ENCODE measurements around the gene NDUFV2.
"Not testable (repeated sequence)": the region's sequence is repeated elsewhere in the genome, so short reads cannot be mapped to it uniquely, and the experiment has no call there.

Gene NDUFV2

GRCh38 chr18:9102508-9103375 is at the start of gene NDUFV2:
NDUFV2 (plus strand) TSS chr18:9102699; CDS start chr18:9102744, 45 bp downstream.
- peak; percentile 97 to 98 for DNase-seq (ENCODE audit: low read depth in 1 of 2, low spot score in 1 of 2)

GRCh38 chr18:9053814-9054213 is 48.7 kb upstream of the NDUFV2 start:
- no peak for DNase-seq (ENCODE audit: low read depth in 1 of 2, low spot score in 1 of 2)

- DNase-seq (ENCODE audit: low read depth in 1 of 2, low spot score in 1 of 2), result no peak
These were observed 47.3 kb upstream of the NDUFV2 start for GRCh38 chr18:9055185-9055584.

GRCh38 chr18:9055626-9056025 is 46.9 kb upstream of the NDUFV2 start:
- DNase-seq (ENCODE audit: low read depth in 1 of 2, low spot score in 1 of 2), result no peak

- DNase-seq (ENCODE audit: low read depth in 1 of 2, low spot score in 1 of 2), result no peak
These were observed 44.9 kb upstream of the NDUFV2 start for GRCh38 chr18:9057646-9058045.

GRCh38 chr18:9058406-9058805 is 44.1 kb upstream of the NDUFV2 start:
- no peak for DNase-seq (ENCODE audit: low read depth in 1 of 2, low spot score in 1 of 2)

GRCh38 chr18:9062418-9062751 is 40.1 kb upstream of the NDUFV2 start:
- no peak for DNase-seq (ENCODE audit: low read depth in 1 of 2, low spot score in 1 of 2)

GRCh38 chr18:9065864-9066263 is 36.6 kb upstream of the NDUFV2 start:
- DNase-seq (ENCODE audit: low read depth in 1 of 2, low spot score in 1 of 2), result no peak

GRCh38 chr18:9066358-9066757 is 36.1 kb upstream of the NDUFV2 start:
- DNase-seq (ENCODE audit: low read depth in 1 of 2, low spot score in 1 of 2), result no peak

GRCh38 chr18:9066817-9067306 is 35.6 kb upstream of the NDUFV2 start:
- DNase-seq (ENCODE audit: low read depth in 1 of 2, low spot score in 1 of 2), result no peak

- no peak for DNase-seq (ENCODE audit: low read depth in 1 of 2, low spot score in 1 of 2)
These were observed 34.7 kb upstream of the NDUFV2 start for GRCh38 chr18:9067823-9068222.

- no peak for DNase-seq (ENCODE audit: low read depth in 1 of 2, low spot score in 1 of 2)
These were observed 34.2 kb upstream of the NDUFV2 start for GRCh38 chr18:9068346-9068745.

- no peak for DNase-seq (ENCODE audit: low read depth in 1 of 2, low spot score in 1 of 2)
These were observed 32.9 kb upstream of the NDUFV2 start for GRCh38 chr18:9069601-9070000.

GRCh38 chr18:9070212-9070611 is 32.3 kb upstream of the NDUFV2 start:
- DNase-seq (ENCODE audit: low read depth in 1 of 2, low spot score in 1 of 2), result no peak

- no peak for DNase-seq (ENCODE audit: low read depth in 1 of 2, low spot score in 1 of 2)
These were observed 22.5 kb upstream of the NDUFV2 start for GRCh38 chr18:9079818-9080528.

GRCh38 chr18:9081940-9082339 is 20.6 kb upstream of the NDUFV2 start:
- no peak for DNase-seq (ENCODE audit: low read depth in 1 of 2, low spot score in 1 of 2)

- DNase-seq (ENCODE audit: low read depth in 1 of 2, low spot score in 1 of 2), result peak in 1 of 2 donors; percentile 31
These were observed 19.6 kb upstream of the NDUFV2 start for GRCh38 chr18:9082711-9083510.

GRCh38 chr18:9086015-9086414 is 16.5 kb upstream of the NDUFV2 start:
- DNase-seq (ENCODE audit: low read depth in 1 of 2, low spot score in 1 of 2), result no peak

GRCh38 chr18:9086624-9087023 is 15.9 kb upstream of the NDUFV2 start:
- no peak for DNase-seq (ENCODE audit: low read depth in 1 of 2, low spot score in 1 of 2)

GRCh38 chr18:9087144-9087543 is 15.4 kb upstream of the NDUFV2 start:
- DNase-seq (ENCODE audit: low read depth in 1 of 2, low spot score in 1 of 2), result no peak

- DNase-seq (ENCODE audit: low read depth in 1 of 2, low spot score in 1 of 2), result no peak
These were observed 14.2 kb upstream of the NDUFV2 start for GRCh38 chr18:9088252-9088651.

GRCh38 chr18:9088727-9089126 is 13.8 kb upstream of the NDUFV2 start:
- DNase-seq (ENCODE audit: low read depth in 1 of 2, low spot score in 1 of 2), result not testable (repeated sequence)

Measured in activated T-helper 1 cell treated with anti-CD3 and anti-CD28 coated beads, Interleukin-2, amount 50 U/mL, for 16 hours (primary cell).